Lower leg skin (tissue), 4 donors: ENCODE data around the gene NKD1. TPM values are rescaled to one million over a fixed set of nuclear protein-coding genes. Genes with fewer than 3 reads are reported as not detected.

ENCODE experiments used
- DNase-seq, 2 donors: peaks; one replicate each; pipeline ENCODE4 v3.0.0-alpha.2; 2019; ENCODE audit warnings: low spot score in 2 of 2
- H3K4me3 ChIP-seq: fragments of 200-600 bp; sonication (generic); 2 replicates; pipeline ENCODE4 v1.5.1; 2017; ENCODE audit warnings: mild to moderate bottlenecking, low read depth; ENCODE audit not compliant: poor library complexity, severe bottlenecking
- CTCF ChIP-seq, 3 donors: fragments of 450-650 bp; IDR thresholded peaks; one replicate each; pipeline ENCODE4 v1.5.1; 2016; ENCODE audit warnings: antibody characterized with exemption in 3 of 3, mild to moderate bottlenecking in 3 of 3, moderate library complexity in 2 of 3
- POLR2A ChIP-seq, 2 donors: fragments of 450-650 bp; IDR thresholded peaks; one replicate each; pipeline ENCODE4 v1.6.1; 2016 to 2017; ENCODE audit warnings: antibody characterized with exemption in 2 of 2, mild to moderate bottlenecking in 1 of 2, moderate library complexity in 1 of 2
- WGBS, 2 donors: methylation state at CpG; one replicate each; pipeline ENCODE4 v1.1.5; 2018; 5-methylcytosine and 5-hydroxymethylcytosine counted together
- intact Hi-C: fragments of 100-400 bp; cut with DNase I; formaldehyde crosslinking; loops from one replicate; pipeline ENCODE4 v1.15.0; 2023; ENCODE audit warnings: low total_unique reads
- total RNA-seq, 4 donors: library from RNA; depleted of rRNA; stranded (reverse); fragments of >200 nt; gene quantifications; one replicate each; pipeline ENCODE4 v1.1.0, GENCODE V29; 2016

NKD1 gene
- total RNA-seq, 4 donors from 2014 or later, result 5.1 to 15.2 (median 7.2) TPM

- 84 to 85% methylated on average over 10 of the region's 10 CpGs for WGBS, 2 donors
- intact Hi-C loops, result loop anchor here (10.0 kb wide), 1 partner anchor 288 kb away; no protein-coding TSS in a partner anchor
- TF ChIP-seq CTCF (IDR thresholded peaks at IDR 0.05) (no peak), POLR2A (IDR thresholded peaks at IDR 0.05) (no peak)
- H3K4me3 ChIP-seq, result no peak overlapping the region
- DNase-seq, result no peak
Measured at GRCh38 chr16:50662306-50662940, 114.2 kb downstream of the NKD1 start.

- no peak for DNase-seq
- 89 to 94% methylated on average over 5 of the region's 5 CpGs for WGBS, 2 donors
- H3K4me3 ChIP-seq, result no peak overlapping the region
- intact Hi-C loops, result loop anchor here (10.0 kb wide), 1 partner anchor 289 kb away; no protein-coding TSS in a partner anchor
- no peak for TF ChIP-seq CTCF (IDR thresholded peaks at IDR 0.05)
- no peak for TF ChIP-seq POLR2A (IDR thresholded peaks at IDR 0.05)
Measured at GRCh38 chr16:50664270-50664669, 116.1 kb downstream of the NKD1 start.

- 16% methylated on average over 39 to 40 of the region's 40 CpGs for WGBS, 2 donors
- peak; percentile 70 to 95 for DNase-seq
- TF ChIP-seq POLR2A (IDR thresholded peaks at IDR 0.05), result no peak
- peak in 1 of 3 donors; percentile 27 for TF ChIP-seq CTCF (IDR thresholded peaks at IDR 0.05)
- intact Hi-C loops, result loop anchor here (10.0 kb wide), 1 partner anchor 291 kb away; no protein-coding TSS in a partner anchor
- H3K4me3 ChIP-seq, result no peak overlapping the region
Measured at GRCh38 chr16:50665128-50665878, 117.1 kb downstream of the NKD1 start.

- intact Hi-C loops, result loop anchor here (10.0 kb wide), 1 partner anchor 292 kb away; no protein-coding TSS in a partner anchor
- TF ChIP-seq CTCF (IDR thresholded peaks at IDR 0.05), result no peak
- no peak for TF ChIP-seq POLR2A (IDR thresholded peaks at IDR 0.05)
- DNase-seq, result no peak
- no peak overlapping the region for H3K4me3 ChIP-seq
- WGBS, 2 donors, result 73 to 85% methylated on average over 8 to 9 of the region's 9 CpGs
Measured at GRCh38 chr16:50666658-50667496, 118.7 kb downstream of the NKD1 start.

GRCh38 chr16:50667497-50668367 is 119.5 kb downstream of the NKD1 start:
- DNase-seq, result no peak
- WGBS, 2 donors, result 81 to 87% methylated on average over 21 of the region's 21 CpGs
- no peak for TF ChIP-seq CTCF (IDR thresholded peaks at IDR 0.05)
- no peak for TF ChIP-seq POLR2A (IDR thresholded peaks at IDR 0.05)
- intact Hi-C loops, result loop anchor here (10.0 kb wide), 1 partner anchor 293 kb away; no protein-coding TSS in a partner anchor
- H3K4me3 ChIP-seq, result no peak overlapping the region
